HG03097 (cell line): ENCODE data around the gene SUN1.

Experiments used
- ATAC-seq: cut with Tn5 transposase; IDR thresholded peaks from one replicate; pipeline ENCODE4 v1.9.1; 2021; ENCODE audit not compliant: unreplicated experiment, low FRiP score

Gene SUN1

GRCh38 chr7:874031-874749 is 41.9 kb downstream of the SUN1 start:
- no peak for ATAC-seq

- no peak for ATAC-seq
Measured at GRCh38 chr7:875051-875450, 42.8 kb downstream of the SUN1 start.

GRCh38 chr7:875476-876076 is 43.3 kb downstream of the SUN1 start:
- no peak for ATAC-seq

GRCh38 chr7:876077-876971 is 44.0 kb downstream of the SUN1 start, which contains the start of gene GET4:
Gene GET4 (plus strand): TSS chr7:876554. CDS start chr7:876646, 92 bp downstream.
- ATAC-seq = peak; percentile 65

GRCh38 chr7:876972-877311 is 44.7 kb downstream of the SUN1 start:
- peak; percentile 18 for ATAC-seq

- ATAC-seq = no peak
Measured at GRCh38 chr7:877312-878232, 45.3 kb downstream of the SUN1 start.

GRCh38 chr7:879093-879492 is 46.8 kb downstream of the SUN1 start:
- ATAC-seq = no peak

GRCh38 chr7:879706-880105 is 47.4 kb downstream of the SUN1 start:
- no peak for ATAC-seq

- ATAC-seq = no peak
Measured at GRCh38 chr7:880450-880849, 48.2 kb downstream of the SUN1 start.

- no peak for ATAC-seq
Measured at GRCh38 chr7:881441-882234, 49.4 kb downstream of the SUN1 start.

- no peak for ATAC-seq
Measured at GRCh38 chr7:882336-883035, 50.2 kb downstream of the SUN1 start.

GRCh38 chr7:883055-884021 is 51.1 kb downstream of the SUN1 start:
- no peak for ATAC-seq

GRCh38 chr7:884191-885003 is 52.1 kb downstream of the SUN1 start:
- no peak for ATAC-seq

GRCh38 chr7:885261-885892 is 53.1 kb downstream of the SUN1 start:
- no peak for ATAC-seq

- ATAC-seq = no peak
Measured at GRCh38 chr7:885893-886625, 53.8 kb downstream of the SUN1 start.
